IMR-90 (cell line): Measurements from ENCODE around the gene GSDMA. TPM values are rescaled to one million over a fixed set of nuclear protein-coding genes. Genes with fewer than 3 reads are reported as not detected.

ENCODE experiments used
- ATAC-seq: fragments of 200-7000 bp; cut with Tn5 transposase; 2 replicates; pipeline ENCODE4 v1.9.1; 2020; ENCODE audit warnings: low read depth, mild to moderate bottlenecking, moderate library complexity
- BruUV-seq: library from RNA; stranded (reverse); fragments of 400-500 nt; replicated peaks from 2 replicates; lab custom pipeline; 2021; lab: Mats Ljungman, UMichigan
- CTCF ChIA-PET: fragments of 300-600 bp; formaldehyde crosslinking; extraction: SDS; loops from one replicate; lab custom pipeline; 2021; ENCODE audit warnings: antibody characterized with exemption; lab: Yijun Ruan, JAX
- POLR2A ChIA-PET: fragments of 300-600 bp; sonication (Branson Sonifier 250); formaldehyde crosslinking; loops from one replicate; lab custom pipeline; 2022; ENCODE audit warnings: antibody characterized with exemption; ENCODE audit not compliant: unreplicated experiment; lab: Charles Lee
- DNase-seq: peaks from one replicate; pipeline ENCODE4 v3.0.0; 2013
- H2AFZ ChIP-seq: replicated peaks from 2 replicates; pipeline ENCODE3; 2013; ENCODE audit warnings: low read length, mild to moderate bottlenecking; ENCODE audit not compliant: poor library complexity
- H2AK5ac ChIP-seq: 2 replicates; pipeline ENCODE4 v1.6.1; 2013; ENCODE audit warnings: low read depth, low read length, inconsistent platforms
- H2AK9ac ChIP-seq: replicated peaks from 2 replicates; pipeline ENCODE3; 2013; ENCODE audit warnings: mild to moderate bottlenecking, low read depth, low read length, moderate library complexity; ENCODE audit not compliant: poor library complexity
- H2BK120ac ChIP-seq: 2 replicates; pipeline ENCODE4 v1.6.1; 2013; ENCODE audit warnings: low read depth, low read length, inconsistent platforms
- H2BK15ac ChIP-seq: 3 replicates; pipeline ENCODE4 v1.6.1; 2013; ENCODE audit warnings: low read depth, low read length, inconsistent platforms
- H2BK20ac ChIP-seq: 2 replicates; pipeline ENCODE4 v1.6.1; 2013; ENCODE audit warnings: low read depth, mild to moderate bottlenecking, inconsistent platforms, low read length, moderate library complexity
- H2BK5ac ChIP-seq: 2 replicates; pipeline ENCODE4 v1.6.1; 2013; ENCODE audit warnings: mild to moderate bottlenecking, low read depth, low read length, inconsistent platforms; ENCODE audit not compliant: poor library complexity, severe bottlenecking
- H3K14ac ChIP-seq: replicated peaks from 2 replicates; pipeline ENCODE4 v1.6.1; 2013; ENCODE audit warnings: low read depth, low read length, inconsistent platforms
- H3K18ac ChIP-seq: 2 replicates; pipeline ENCODE4 v1.6.1; 2013; ENCODE audit warnings: low read depth, low read length, control low read depth
- H3K23ac ChIP-seq: 2 replicates; pipeline ENCODE4 v1.6.1; 2013; ENCODE audit warnings: low read depth, low read length, inconsistent platforms
- H3K27ac ChIP-seq: 2 replicates; pipeline ENCODE4 v1.5.1; 2013; ENCODE audit warnings: mild to moderate bottlenecking, control low read depth, low read length; ENCODE audit not compliant: insufficient read depth
- H3K27me3 ChIP-seq: 2 replicates; pipeline ENCODE4 v1.6.1; 2013; ENCODE audit warnings: low read length; ENCODE audit not compliant: control insufficient read depth, insufficient read depth
- H3K36me3 ChIP-seq: 2 replicates; pipeline ENCODE4 v1.6.1; 2013; ENCODE audit warnings: low read length, mixed read lengths; ENCODE audit not compliant: control insufficient read depth, insufficient read depth
- H3K4ac ChIP-seq: 2 replicates; pipeline ENCODE4 v1.6.1; 2013; ENCODE audit warnings: low read depth, low read length, inconsistent platforms
- H3K4me1 ChIP-seq: 2 replicates; pipeline ENCODE4 v1.6.1; 2013; ENCODE audit warnings: low read length, mixed read lengths; ENCODE audit not compliant: control insufficient read depth, insufficient read depth
- H3K4me2 ChIP-seq: 2 replicates; pipeline ENCODE4 v1.6.1; 2013; ENCODE audit warnings: low read depth, mild to moderate bottlenecking, control low read depth, low read length, moderate library complexity
- H3K4me3 ChIP-seq: 2 replicates; pipeline ENCODE4 v1.5.1; 2013; ENCODE audit warnings: low read depth, mild to moderate bottlenecking, control low read depth, low read length, moderate library complexity; ENCODE audit not compliant: insufficient read depth
- H3K56ac ChIP-seq: 2 replicates; pipeline ENCODE4 v1.6.1; 2013; ENCODE audit warnings: low read length, inconsistent platforms; ENCODE audit not compliant: insufficient read depth; ENCODE audit errors: extremely low read depth
- H3K79me1 ChIP-seq, 2 experiments: 2 replicates each; pipeline ENCODE4 v1.6.1; 2013; ENCODE audit warnings: low read length in 2 of 2, inconsistent platforms in 1 of 2, low read depth in 1 of 2
- H3K9ac ChIP-seq: 2 replicates; pipeline ENCODE4 v1.6.1; 2013; ENCODE audit warnings: low read depth, low read length, control low read depth
- H3K9me1 ChIP-seq: 2 replicates; pipeline ENCODE4 v1.6.1; 2013; ENCODE audit warnings: low read length, inconsistent platforms; ENCODE audit not compliant: insufficient read depth
- H3K9me3 ChIP-seq: 2 replicates; pipeline ENCODE4 v1.6.1; 2013; ENCODE audit warnings: low read length; ENCODE audit not compliant: control insufficient read depth, insufficient read depth
- H4K20me1 ChIP-seq: 2 replicates; pipeline ENCODE4 v1.6.1; 2013; ENCODE audit warnings: low read length, inconsistent platforms; ENCODE audit not compliant: insufficient read depth
- H4K5ac ChIP-seq: 2 replicates; pipeline ENCODE4 v1.6.1; 2013; ENCODE audit warnings: mild to moderate bottlenecking, low read depth, low read length, control low read depth
- H4K8ac ChIP-seq, 2 experiments: 2 replicates each; pipeline ENCODE4 v1.6.1; 2013; ENCODE audit warnings: low read depth in 2 of 2, low read length in 2 of 2, control low read depth in 1 of 2, inconsistent platforms in 1 of 2
- H4K91ac ChIP-seq: 2 replicates; pipeline ENCODE4 v1.6.1; 2013; ENCODE audit warnings: low read depth, low read length, inconsistent platforms; ENCODE audit not compliant: insufficient read depth
- BHLHE40 ChIP-seq: fragments of 150-350 bp; IDR thresholded peaks from 2 replicates; pipeline ENCODE4 v1.6.1; 2016; ENCODE audit warnings: mild to moderate bottlenecking, low read depth, low read length
- CEBPB ChIP-seq: IDR thresholded peaks from 2 replicates; pipeline ENCODE4 v1.6.1; 2012; ENCODE audit warnings: low read depth, low read length, improper control_type of control experiment
- CHD1 ChIP-seq: IDR thresholded peaks from 2 replicates; pipeline ENCODE4 v1.6.1; 2012; ENCODE audit warnings: low read depth, low read length, improper control_type of control experiment
- CTCF ChIP-seq: conservative IDR thresholded peaks from 2 replicates; pipeline ENCODE4 v1.5.1; 2012; ENCODE audit warnings: mild to moderate bottlenecking, low read depth, low read length, improper control_type of control experiment
- ELK1 ChIP-seq: fragments of 150-350 bp; IDR thresholded peaks from 2 replicates; pipeline ENCODE4 v1.6.1; 2016; ENCODE audit warnings: low read depth, mild to moderate bottlenecking, low read length, moderate library complexity, borderline replicate concordance
- FOS ChIP-seq: fragments of 150-350 bp; IDR thresholded peaks from 2 replicates; pipeline ENCODE4 v1.6.1; 2016; ENCODE audit warnings: low read depth, low read length
- MAFK ChIP-seq: IDR thresholded peaks from 2 replicates; pipeline ENCODE4 v1.6.1; 2012; ENCODE audit warnings: low read depth, low read length, improper control_type of control experiment
- MAZ ChIP-seq: IDR thresholded peaks from 2 replicates; pipeline ENCODE4 v1.6.1; 2012; ENCODE audit warnings: low read depth, mild to moderate bottlenecking, low read length, improper control_type of control experiment, moderate library complexity, borderline replicate concordance
- MXI1 ChIP-seq: IDR thresholded peaks from 2 replicates; pipeline ENCODE4 v1.6.1; 2012; ENCODE audit warnings: low read depth, mild to moderate bottlenecking, low read length, moderate library complexity, borderline replicate concordance
- NFE2L2 ChIP-seq: fragments of 150-350 bp; IDR thresholded peaks from 2 replicates; pipeline ENCODE4 v1.6.1; 2016; ENCODE audit warnings: low read depth, mild to moderate bottlenecking, low read length
- POLR2A ChIP-seq: IDR thresholded peaks from 2 replicates; pipeline ENCODE4 v1.6.1; 2012; ENCODE audit warnings: mild to moderate bottlenecking, low read depth, low read length
- RAD21 ChIP-seq: IDR thresholded peaks from 2 replicates; pipeline ENCODE4 v1.6.1; 2012; ENCODE audit warnings: low read length, improper control_type of control experiment
- RCOR1 ChIP-seq: IDR thresholded peaks from 2 replicates; pipeline ENCODE4 v1.6.1; 2012; ENCODE audit warnings: mild to moderate bottlenecking, low read length, improper control_type of control experiment; ENCODE audit not compliant: insufficient replicate concordance
- RFX5 ChIP-seq: IDR thresholded peaks from 2 replicates; pipeline ENCODE4 v1.8.0; 2012; ENCODE audit warnings: low read depth, mild to moderate bottlenecking, low read length, moderate library complexity
- SMC3 ChIP-seq: fragments of 150-350 bp; IDR thresholded peaks from 2 replicates; pipeline ENCODE4 v1.6.1; 2016; ENCODE audit warnings: low read depth, mild to moderate bottlenecking, antibody characterized with exemption, low read length, moderate library complexity
- USF2 ChIP-seq: fragments of 150-350 bp; IDR thresholded peaks from 2 replicates; pipeline ENCODE4 v1.6.1; 2017; ENCODE audit warnings: mild to moderate bottlenecking, antibody characterized with exemption, low read length, low read depth
- WGBS, 2 experiments: methylation state at CpG; one replicate each; pipeline versions ENCODE4 v1.1.5 to v1.1.7; 2013; ENCODE audit warnings: missing lambda C conversion rate in 2 of 2; ENCODE audit not compliant: insufficient read length in 1 of 2; ENCODE audit errors: extremely low coverage in 2 of 2; 5-methylcytosine and 5-hydroxymethylcytosine counted together
- dilution Hi-C: fragments of 300-500 bp; cut with HindIII; formaldehyde crosslinking; loops from one replicate; pipeline ENCODE4 v1.14.3; 2018; ENCODE audit warnings: low sequenced_read_pairs; ENCODE audit not compliant: unreplicated experiment
- in situ Hi-C: fragments of 300-500 bp; cut with MboI; formaldehyde crosslinking; loops from 3 replicates; pipeline ENCODE4 v1.14.3; 2019; ENCODE audit warnings: low sequenced_read_pairs, inconsistent platforms, mixed read lengths
- intact Hi-C: fragments of 100-400 bp; cut with micrococcal nuclease; formaldehyde crosslinking; loops from 2 replicates; pipeline ENCODE4 v1.10.0; 2022
- polyA plus RNA-seq, 3 experiments: library from polyadenylated mRNA; depleted of rRNA; stranded (reverse); fragments of >200 nt; gene quantifications; 2 replicates each; pipeline ENCODE4 v1.2.3, GENCODE V29; 2012; ENCODE audit warnings: low replicate concordance in 1 of 3
- total RNA-seq: library from RNA; depleted of rRNA; stranded (reverse); fragments of >200 nt; gene quantifications from 2 replicates; pipeline ENCODE4 v1.2.3, GENCODE V29; 2012

GSDMA gene
- total and polyA plus RNA-seq, 2 of the 4 experiments (the other 2 are of a cell fraction): not detected

- Histone ChIP-seq H2BK20ac (no peak overlapping the region), H3K4me3 (no peak overlapping the region), H3K4me1 (peaks cover 7% of the 10 kb centered on the region), H3K9ac (no peak overlapping the region), H3K9me1 (peaks cover 12% of the 10 kb centered on the region), H4K91ac (no peak overlapping the region), H3K23ac (no peak overlapping the region), H4K8ac (no peak overlapping the region), H3K36me3 (no peaks in the 10 kb centered on the region), H3K14ac (no peak overlapping the region), H2AK5ac (no peak overlapping the region), H3K4me2 (no peak overlapping the region), H3K79me1 (peaks cover 0 to 4% of the 10 kb centered on the region in 2 experiments; a peak in 1 of 4 replicates), H4K20me1 (no peaks in the 10 kb centered on the region), H3K27ac (no peak overlapping the region), H4K5ac (no peak overlapping the region), H3K18ac (no peak overlapping the region), H2BK5ac (no peak overlapping the region), H2AK9ac (no peak overlapping the region), H3K56ac (no peak overlapping the region), H3K9me3 (no peaks in the 10 kb centered on the region), H2BK15ac (no peak overlapping the region), H2BK120ac (no peak overlapping the region), H3K4ac (no peak overlapping the region), H3K27me3 (no peaks in the 10 kb centered on the region; the same call in 1 of the 2 replicates), H2AFZ (peak overlapping the region; percentile 18)
- no TSS peak for BruUV-seq
- dilution Hi-C loops: no loop called here
- intact Hi-C loops: no loop called here
- ChIA-PET POLR2A (no interaction called here), CTCF (interaction anchor here (0.6 kb wide), 1 partner anchor 170 kb away, joined by 3 read pairs; no protein-coding TSS in a partner anchor)
- TF ChIP-seq MXI1 (no peak), SMC3 (no peak), USF2 (no peak), FOS (no peak), MAZ (no peak), CEBPB (no peak), CHD1 (no peak), ELK1 (no peak), POLR2A (no peak), BHLHE40 (no peak), NFE2L2 (no peak), RAD21 (no peak), CTCF (no peak), MAFK (no peak), RFX5 (no peak), RCOR1 (no peak)
- no peak for DNase-seq
- in situ Hi-C loops: no loop called here
- WGBS, 2 experiments: no CpG with 5 or more reads among the region's 4 CpGs
- ATAC-seq: no peak
These were observed 7.9 kb upstream of the GSDMA start for GRCh38 chr17:39954876-39955275.
